Stimulated activated CD8-positive, alpha-beta memory T cell treated with anti-CD3 and anti-CD28 coated beads, Interleukin-7, amount 100 ng/mL, for 48 hours (primary cell): Measurements from ENCODE around the gene HOXA9.

Experiments used
- DNase-seq, 2 donors: peaks; one replicate each; pipeline ENCODE4 v3.0.0-alpha.2; 2020; ENCODE audit warnings: low read depth in 1 of 2; ENCODE audit errors: extremely low read depth in 1 of 2

HOXA9 gene

DNA sequence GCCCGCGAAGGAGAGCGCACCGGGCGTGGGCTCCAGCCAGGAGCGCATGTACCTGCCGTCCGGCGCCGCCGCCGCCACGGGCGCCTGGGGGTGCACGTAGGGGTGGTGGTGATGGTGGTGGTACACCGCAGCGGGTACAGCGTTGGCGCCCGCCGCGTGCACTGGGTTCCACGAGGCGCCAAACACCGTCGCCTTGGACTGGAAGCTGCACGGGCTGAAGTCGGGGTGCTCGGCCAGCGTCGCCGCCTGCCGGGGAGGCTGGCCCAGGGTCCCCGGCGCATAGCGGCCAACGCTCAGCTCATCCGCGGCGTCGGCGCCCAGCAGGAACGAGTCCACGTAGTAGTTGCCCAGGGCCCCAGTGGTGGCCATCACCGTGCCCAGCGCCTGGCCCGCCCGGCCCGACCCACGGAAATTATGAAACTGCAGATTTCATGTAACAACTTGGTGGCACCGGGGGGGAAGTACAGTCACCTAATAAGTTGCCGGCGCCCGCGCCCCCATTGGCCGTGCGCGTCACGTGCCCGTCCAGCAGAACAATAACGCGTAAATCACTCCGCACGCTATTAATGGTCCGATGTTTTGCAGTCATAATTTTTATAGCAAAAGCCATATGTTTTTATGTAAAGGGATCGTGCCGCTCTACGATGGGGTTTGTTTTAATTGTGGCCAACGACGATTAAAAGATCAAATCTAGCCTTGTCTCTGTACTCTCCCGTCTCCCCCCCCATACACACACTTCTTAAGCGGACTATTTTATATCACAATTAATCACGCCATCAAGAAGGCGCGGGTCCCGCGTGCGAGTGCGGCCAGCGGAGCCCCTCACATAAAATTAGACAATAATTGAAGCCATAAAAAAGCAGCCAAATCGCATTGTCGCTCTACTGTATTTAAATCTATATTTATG is at the start of gene HOXA9:
HOXA9 (minus strand) TSS at position 449 of the 907 bp plus-strand sequence; CDS start at position 369, 80 bp downstream.
- no peak for DNase-seq

DNA sequence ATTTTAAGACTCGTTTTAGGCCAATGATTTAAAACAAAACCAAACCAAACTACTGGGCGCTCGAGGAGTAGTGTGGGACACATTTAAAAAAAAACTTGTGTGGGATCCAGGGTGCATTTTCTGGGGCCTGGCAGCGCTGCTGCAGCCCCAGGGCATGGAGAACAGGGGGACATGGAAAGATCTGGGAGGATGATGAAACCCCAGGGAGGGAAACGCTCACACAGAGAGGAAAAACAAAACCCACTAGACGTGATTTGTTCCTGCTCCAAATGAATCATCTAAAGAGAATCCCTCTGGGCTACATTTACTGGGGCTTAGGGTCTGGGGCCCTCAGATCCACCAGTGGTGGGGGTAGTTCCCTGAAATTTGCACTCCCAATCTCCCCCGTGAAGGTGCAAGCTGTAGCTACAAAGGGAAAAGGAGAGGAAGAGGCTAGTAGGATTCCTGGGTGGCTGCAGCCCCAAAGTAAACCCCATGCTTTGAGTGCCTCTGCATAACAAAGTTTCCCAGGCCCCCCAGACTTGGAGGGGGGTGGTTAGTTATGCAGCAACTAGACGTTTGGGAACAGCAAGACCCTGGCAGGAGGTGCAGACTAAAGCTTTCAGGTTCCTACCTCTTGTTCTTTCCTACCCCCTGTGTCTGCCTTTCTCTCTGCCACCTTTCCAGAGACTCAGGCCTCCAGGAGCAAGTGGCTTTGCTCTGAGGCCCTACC is 49.1 kb upstream of the HOXA9 start:
- no peak for DNase-seq

GRCh38 chr7:27213433-27214238 is 48.3 kb upstream of the HOXA9 start:
- DNase-seq: no peak

- DNase-seq: no peak
Measured at GRCh38 chr7:27212497-27213432, 47.4 kb upstream of the HOXA9 start.

GRCh38 chr7:27211764-27212204 is 46.4 kb upstream of the HOXA9 start:
- no peak for DNase-seq

- DNase-seq: no peak
Measured at GRCh38 chr7:27211084-27211446, 45.7 kb upstream of the HOXA9 start.

GRCh38 chr7:27210441-27211083 is 45.2 kb upstream of the HOXA9 start:
- no peak for DNase-seq

- no peak for DNase-seq
Measured at GRCh38 chr7:27209933-27210440, 44.6 kb upstream of the HOXA9 start.

DNA sequence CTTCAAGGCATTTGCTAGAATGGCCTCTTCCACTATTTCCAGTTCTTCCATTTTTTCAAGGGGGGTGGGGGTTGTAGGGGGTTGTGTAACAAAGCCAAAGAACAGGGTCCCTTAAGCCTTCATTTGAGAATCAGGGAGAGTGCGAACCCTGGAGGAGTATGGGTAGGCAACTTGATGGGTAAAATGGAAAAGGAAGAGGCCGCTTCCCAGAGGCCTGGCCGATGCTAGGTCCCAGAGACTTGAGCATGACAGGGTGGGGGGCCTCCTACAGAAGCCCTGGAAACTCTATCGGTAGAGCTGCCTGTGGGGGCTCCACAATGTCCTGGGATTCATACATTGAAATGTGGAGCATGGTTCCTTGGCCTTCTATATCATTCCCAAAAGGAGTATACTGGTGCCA is 43.7 kb upstream of the HOXA9 start:
- no peak for DNase-seq

DNA sequence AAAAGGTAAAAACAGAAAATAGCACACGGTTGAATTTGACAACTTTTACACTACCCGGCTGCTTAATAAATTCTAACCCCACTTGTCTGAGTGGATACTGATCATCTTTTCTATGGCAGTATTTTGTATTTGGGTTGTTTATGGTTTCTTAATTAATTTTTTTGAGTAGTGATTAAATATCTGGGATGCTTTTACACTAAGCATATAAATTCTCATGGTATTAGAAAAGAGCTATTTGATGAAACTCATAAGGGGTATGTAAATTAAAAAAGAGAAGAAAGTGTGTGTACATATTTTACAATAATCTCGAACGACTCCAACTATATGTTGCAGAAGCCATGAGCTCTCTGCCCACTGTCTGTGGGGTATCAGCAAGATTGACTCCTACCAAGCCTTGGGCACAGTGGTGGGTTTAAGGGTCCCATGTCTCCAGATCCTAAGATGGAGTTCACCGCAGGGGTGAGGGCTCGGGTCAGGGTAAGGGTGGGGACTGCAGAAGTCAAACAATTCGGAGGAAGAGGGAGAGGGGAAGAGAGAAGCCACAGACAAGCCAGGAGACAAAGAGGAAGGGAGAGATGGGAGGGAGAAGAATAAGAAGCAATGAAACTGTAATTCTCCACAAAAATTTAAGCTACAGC is 42.1 kb upstream of the HOXA9 start:
- no peak for DNase-seq

DNA sequence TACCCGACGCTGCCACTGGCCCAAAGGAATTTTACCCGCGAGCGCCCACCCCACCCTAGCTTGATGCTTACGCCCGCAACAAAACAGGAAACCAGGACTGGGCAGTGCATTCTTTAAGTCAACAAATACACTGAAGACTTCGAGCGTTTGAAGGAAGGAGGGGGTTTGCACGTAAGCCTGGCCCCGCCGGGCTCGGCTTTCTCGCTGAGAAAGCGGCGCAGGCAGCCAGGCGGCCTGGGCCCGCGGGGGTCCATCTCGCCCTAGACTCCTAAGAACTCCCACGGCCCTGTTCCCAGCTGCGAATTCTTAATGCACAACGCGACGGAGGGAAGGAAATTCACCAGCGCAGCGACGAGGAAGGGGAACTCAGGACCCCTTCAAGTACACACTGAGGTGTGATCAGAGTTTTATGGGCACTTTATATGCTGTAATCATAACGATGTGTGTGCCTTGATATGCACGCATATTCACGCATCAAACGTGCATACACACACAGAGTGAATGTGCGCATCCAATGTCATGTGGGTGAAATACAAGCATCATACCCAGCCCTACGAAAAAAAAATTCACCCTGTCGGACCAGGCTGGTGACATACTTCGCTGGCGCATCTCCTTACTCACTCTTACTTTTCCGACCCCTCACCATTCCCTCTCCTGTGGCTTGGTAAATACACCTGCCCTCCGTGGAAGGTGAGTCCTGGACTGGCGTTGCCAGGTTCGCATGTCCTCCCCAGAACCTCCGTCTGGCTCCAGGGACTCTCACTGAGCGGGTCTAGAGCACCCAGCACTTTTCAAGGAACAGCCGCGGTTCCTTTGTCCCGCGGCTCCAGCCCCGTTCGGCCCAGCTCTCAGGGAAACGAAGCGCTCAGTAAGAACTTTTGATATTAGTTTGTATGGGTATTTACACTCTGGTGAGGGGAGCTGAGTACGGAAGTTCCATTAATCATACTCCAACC is 40.3 kb upstream of the HOXA9 start:
- DNase-seq: no peak

DNA sequence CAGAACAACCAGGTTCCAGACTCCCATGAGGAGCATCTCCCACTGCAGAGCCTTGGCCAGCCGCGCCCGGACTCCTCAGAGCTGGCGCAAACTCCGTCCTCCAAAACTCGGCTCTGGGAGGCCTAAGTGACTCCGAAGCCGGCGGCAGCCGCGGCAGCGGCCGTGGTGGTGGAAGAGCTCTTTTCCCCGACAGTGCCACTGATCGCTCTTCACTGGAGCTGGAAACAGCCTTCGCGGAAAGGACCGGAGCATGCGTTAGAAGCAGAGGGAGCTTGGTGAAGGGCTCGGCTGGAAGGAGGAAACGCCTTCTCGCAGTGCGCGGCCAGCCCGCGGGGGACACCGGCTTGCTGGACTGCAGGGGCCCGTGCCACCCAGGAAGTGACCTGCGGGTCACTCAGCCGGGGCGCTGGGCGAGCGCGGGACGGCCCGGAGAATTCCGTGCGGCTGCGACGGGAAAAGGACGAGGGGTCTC is 39.5 kb upstream of the HOXA9 start:
- no peak for DNase-seq

- DNase-seq: no peak
Measured at GRCh38 chr7:27203964-27204594, 38.7 kb upstream of the HOXA9 start.

GRCh38 chr7:27203365-27203953 is 38.1 kb upstream of the HOXA9 start:
- DNase-seq: no peak

DNA sequence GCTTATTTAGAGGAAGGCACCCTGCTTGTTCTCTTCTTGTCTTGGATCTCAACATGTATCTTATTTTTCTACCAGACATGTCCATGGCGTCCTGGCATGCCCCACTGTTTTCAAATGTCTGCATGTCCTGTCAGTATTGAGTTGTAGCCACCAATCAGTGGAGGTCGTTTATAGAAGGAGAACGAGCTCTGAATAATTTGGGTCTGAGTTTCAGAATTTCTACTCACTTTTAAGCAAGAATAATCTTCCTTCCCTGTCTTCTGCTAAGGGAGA is 37.5 kb upstream of the HOXA9 start:
- DNase-seq: no peak

DNA sequence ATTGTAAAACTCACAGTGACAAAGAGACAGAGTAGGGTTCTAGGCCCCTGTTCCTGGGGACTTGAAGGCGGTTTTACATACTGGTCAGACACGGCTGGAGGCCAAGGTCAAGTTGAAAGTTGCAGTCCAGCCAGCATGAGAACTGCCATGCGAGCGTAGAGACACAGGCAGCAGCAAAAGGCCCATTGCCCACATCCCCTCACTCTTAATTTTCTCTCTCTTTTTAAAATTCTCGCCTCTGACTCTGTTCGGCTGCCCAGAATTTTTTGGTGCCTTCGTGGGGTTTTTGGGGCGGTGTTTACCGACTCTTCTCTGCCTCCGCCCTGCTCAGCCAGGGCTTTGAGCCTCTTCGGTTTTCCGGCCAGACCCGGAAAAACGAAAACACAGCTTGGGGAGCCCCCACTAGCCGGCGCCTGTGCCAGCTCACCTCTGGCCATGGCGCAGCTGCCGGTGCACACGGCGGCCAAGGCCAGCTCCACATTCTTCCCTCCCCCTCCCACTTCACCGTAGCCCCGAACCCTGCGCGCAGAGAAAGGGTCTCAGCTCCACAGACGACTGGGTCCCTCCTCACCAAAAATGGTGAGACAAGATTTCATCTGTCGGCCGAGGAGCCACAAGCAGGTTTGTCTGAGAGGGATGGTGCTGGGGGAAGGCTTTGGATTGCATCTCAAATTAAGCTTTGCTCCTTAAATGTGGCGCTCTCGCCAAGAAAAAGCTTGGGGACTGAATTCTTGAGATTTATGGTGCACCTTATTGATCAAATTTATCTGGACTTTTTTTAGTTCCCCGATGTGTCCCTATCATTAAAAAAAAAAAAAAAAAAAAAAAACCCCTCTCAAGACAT is 36.9 kb upstream of the HOXA9 start:
- DNase-seq: no peak
